Measurements from ENCODE around the gene XXYLT1.
A peak's percentile ranks its signal among the peaks of the same experiment; 100 is the strongest.

XXYLT1 gene

GRCh38 chr3:195133013-195133412 is 137.9 kb downstream of the XXYLT1 start:
- no peak overlapping the region for H3K4ac ChIP-seq (ENCODE audit: low read depth in 1 of 2, low read length in 2 of 2)
- DNase-seq = no peak

GRCh38 chr3:195131176-195131575 is 139.8 kb downstream of the XXYLT1 start:
- Histone ChIP-seq H3K14ac (ENCODE audit: low read length in 2 of 2) (no peak overlapping the region), H2BK15ac (ENCODE audit: low read depth, poor library complexity, severe bottlenecking) (no peak overlapping the region), H3K4me2 (ENCODE audit: low read length, poor library complexity, severe bottlenecking) (no peak overlapping the region), H2BK5ac (ENCODE audit: low read depth, low read length, poor library complexity, severe bottlenecking) (no peak overlapping the region), H3K23ac (ENCODE audit: low read length in 2 of 2) (no peak overlapping the region), H4K91ac (ENCODE audit: low read length) (no peak overlapping the region), H3K9ac (ENCODE audit: low read length) (no peak overlapping the region), H3K4me1 (ENCODE audit: control insufficient read depth, insufficient read depth, low read depth, low read length) (no peaks in the 10 kb centered on the region), H3K27me3 (ENCODE audit: control insufficient read depth in 1 of 2, insufficient read depth in 1 of 2, low read length in 2 of 2) (no peaks in the 10 kb centered on the region), H3K18ac (ENCODE audit: low read depth in 1 of 2, low read length in 2 of 2) (no peak overlapping the region), H4K8ac (ENCODE audit: low read length) (no peak overlapping the region), H3K4me3 (ENCODE audit: insufficient read depth in 1 of 2, low read depth in 1 of 2, low read length in 2 of 2) (no peak overlapping the region), H2BK120ac (ENCODE audit: low read depth, low read length) (no peak overlapping the region), H3K9me3 (ENCODE audit: control insufficient read depth, low read length) (no peaks in the 10 kb centered on the region), H2AK5ac (ENCODE audit: low read length, severe bottlenecking) (no peak overlapping the region), H3K27ac (ENCODE audit: low read length, poor library complexity, severe bottlenecking) (no peak overlapping the region), H3K36me3 (ENCODE audit: control insufficient read depth in 1 of 2, insufficient read depth in 2 of 2, low read depth in 1 of 2, low read length in 2 of 2) (peaks cover 0 to 7% of the 10 kb centered on the region in 2 experiments), H2BK12ac (ENCODE audit: low read length in 2 of 2) (no peak overlapping the region), H2AFZ (ENCODE audit: low read depth, low read length) (no peak overlapping the region), H3K4ac (ENCODE audit: low read depth in 1 of 2, low read length in 2 of 2) (no peak overlapping the region), H3K79me1 (replicated peaks; ENCODE audit: low read length, poor library complexity, severe bottlenecking) (peaks cover 6% of the 10 kb centered on the region)
- DNase-seq = no peak
- WGBS = over 99% methylated on average over 4 of the region's 4 CpGs

More at GRCh38 chr3:195133013-195133412, 137.9 kb downstream of the XXYLT1 start:
- 93% methylated on average over 4 of the region's 4 CpGs for WGBS
- H4K8ac ChIP-seq (ENCODE audit: low read length) = no peak overlapping the region
- H3K4me3 ChIP-seq (ENCODE audit: insufficient read depth in 1 of 2, low read depth in 1 of 2, low read length in 2 of 2) = no peak overlapping the region
- H3K14ac ChIP-seq (ENCODE audit: low read length in 2 of 2) = no peak overlapping the region
- no peak overlapping the region for H2BK15ac ChIP-seq (ENCODE audit: low read depth, poor library complexity, severe bottlenecking)
- H2BK12ac ChIP-seq (ENCODE audit: low read length in 2 of 2) = no peak overlapping the region
- H3K79me1 ChIP-seq (replicated peaks; ENCODE audit: low read length, poor library complexity, severe bottlenecking) = peaks cover 6% of the 10 kb centered on the region
- H3K4me1 ChIP-seq (ENCODE audit: control insufficient read depth, insufficient read depth, low read depth, low read length) = no peaks in the 10 kb centered on the region
- peaks cover 0 to 8% of the 10 kb centered on the region in 2 experiments for H3K36me3 ChIP-seq (ENCODE audit: control insufficient read depth in 1 of 2, insufficient read depth in 2 of 2, low read depth in 1 of 2, low read length in 2 of 2)
- H3K27me3 ChIP-seq (ENCODE audit: control insufficient read depth in 1 of 2, insufficient read depth in 1 of 2, low read length in 2 of 2) = no peaks in the 10 kb centered on the region
- no peak overlapping the region for H2AK5ac ChIP-seq (ENCODE audit: low read length, severe bottlenecking)
- no peak overlapping the region for H3K23ac ChIP-seq (ENCODE audit: low read length in 2 of 2)
- peak overlapping the region; percentile 63 for H3K9ac ChIP-seq (ENCODE audit: low read length)
- H3K18ac ChIP-seq (ENCODE audit: low read depth in 1 of 2, low read length in 2 of 2) = no peak overlapping the region
- no peak overlapping the region for H2BK120ac ChIP-seq (ENCODE audit: low read depth, low read length)
- no peak overlapping the region for H2AFZ ChIP-seq (ENCODE audit: low read depth, low read length)
- H3K27ac ChIP-seq (ENCODE audit: low read length, poor library complexity, severe bottlenecking) = no peak overlapping the region
- no peak overlapping the region for H3K4me2 ChIP-seq (ENCODE audit: low read length, poor library complexity, severe bottlenecking)
- H2BK5ac ChIP-seq (ENCODE audit: low read depth, low read length, poor library complexity, severe bottlenecking) = no peak overlapping the region
- H4K91ac ChIP-seq (ENCODE audit: low read length) = no peak overlapping the region
- H3K9me3 ChIP-seq (ENCODE audit: control insufficient read depth, low read length) = no peaks in the 10 kb centered on the region

- Histone ChIP-seq H3K4me1 (ENCODE audit: control insufficient read depth, insufficient read depth, low read depth, low read length) (no peaks in the 10 kb centered on the region), H4K91ac (ENCODE audit: low read length) (no peak overlapping the region), H3K18ac (ENCODE audit: low read depth in 1 of 2, low read length in 2 of 2) (no peak overlapping the region), H3K4me3 (ENCODE audit: insufficient read depth in 1 of 2, low read depth in 1 of 2, low read length in 2 of 2) (no peak overlapping the region), H3K4ac (ENCODE audit: low read depth in 1 of 2, low read length in 2 of 2) (no peak overlapping the region), H2BK12ac (ENCODE audit: low read length in 2 of 2) (no peak overlapping the region), H3K9ac (ENCODE audit: low read length) (no peak overlapping the region), H3K4me2 (ENCODE audit: low read length, poor library complexity, severe bottlenecking) (no peak overlapping the region), H3K14ac (ENCODE audit: low read length in 2 of 2) (no peak overlapping the region), H3K9me3 (ENCODE audit: control insufficient read depth, low read length) (no peaks in the 10 kb centered on the region), H3K36me3 (ENCODE audit: control insufficient read depth in 1 of 2, insufficient read depth in 2 of 2, low read depth in 1 of 2, low read length in 2 of 2) (no peaks in the 10 kb centered on the region), H2BK5ac (ENCODE audit: low read depth, low read length, poor library complexity, severe bottlenecking) (no peak overlapping the region), H3K27me3 (ENCODE audit: control insufficient read depth in 1 of 2, insufficient read depth in 1 of 2, low read length in 2 of 2) (no peaks in the 10 kb centered on the region), H3K79me1 (replicated peaks; ENCODE audit: low read length, poor library complexity, severe bottlenecking) (peaks cover 8% of the 10 kb centered on the region), H2BK120ac (ENCODE audit: low read depth, low read length) (no peak overlapping the region), H2BK15ac (ENCODE audit: low read depth, poor library complexity, severe bottlenecking) (no peak overlapping the region), H2AK5ac (ENCODE audit: low read length, severe bottlenecking) (no peak overlapping the region), H3K27ac (ENCODE audit: low read length, poor library complexity, severe bottlenecking) (no peak overlapping the region), H4K8ac (ENCODE audit: low read length) (no peak overlapping the region), H2AFZ (ENCODE audit: low read depth, low read length) (no peak overlapping the region), H3K23ac (ENCODE audit: low read length in 2 of 2) (no peak overlapping the region)
- WGBS = 80% methylated on average over 10 of the region's 11 CpGs
- DNase-seq = no peak
Measured at GRCh38 chr3:195129644-195130492, 141.1 kb downstream of the XXYLT1 start.

- H2BK120ac ChIP-seq (ENCODE audit: low read depth, low read length) = no peak overlapping the region
- H2BK12ac ChIP-seq (ENCODE audit: low read length in 2 of 2) = no peak overlapping the region
- no peaks in the 10 kb centered on the region for H3K36me3 ChIP-seq (ENCODE audit: control insufficient read depth in 1 of 2, insufficient read depth in 2 of 2, low read depth in 1 of 2, low read length in 2 of 2)
- no peak overlapping the region for H4K8ac ChIP-seq (ENCODE audit: low read length)
- H3K4me2 ChIP-seq (ENCODE audit: low read length, poor library complexity, severe bottlenecking) = no peak overlapping the region
- H2AK5ac ChIP-seq (ENCODE audit: low read length, severe bottlenecking) = no peak overlapping the region
- H3K4ac ChIP-seq (ENCODE audit: low read depth in 1 of 2, low read length in 2 of 2) = no peak overlapping the region
- no peak overlapping the region for H3K9ac ChIP-seq (ENCODE audit: low read length)
- no peak overlapping the region for H4K91ac ChIP-seq (ENCODE audit: low read length)
- no peak overlapping the region for H2AFZ ChIP-seq (ENCODE audit: low read depth, low read length)
- no peak overlapping the region for H3K14ac ChIP-seq (ENCODE audit: low read length in 2 of 2)
- H3K4me3 ChIP-seq (ENCODE audit: insufficient read depth in 1 of 2, low read depth in 1 of 2, low read length in 2 of 2) = no peak overlapping the region
- WGBS = 97% methylated on average over 10 of the region's 12 CpGs
- H3K79me1 ChIP-seq (replicated peaks; ENCODE audit: low read length, poor library complexity, severe bottlenecking) = peaks cover 8% of the 10 kb centered on the region
- no peak overlapping the region for H3K27ac ChIP-seq (ENCODE audit: low read length, poor library complexity, severe bottlenecking)
- no peaks in the 10 kb centered on the region for H3K9me3 ChIP-seq (ENCODE audit: control insufficient read depth, low read length)
- no peak for DNase-seq
- no peak overlapping the region for H3K23ac ChIP-seq (ENCODE audit: low read length in 2 of 2)
- H2BK15ac ChIP-seq (ENCODE audit: low read depth, poor library complexity, severe bottlenecking) = no peak overlapping the region
- H2BK5ac ChIP-seq (ENCODE audit: low read depth, low read length, poor library complexity, severe bottlenecking) = no peak overlapping the region
- H3K18ac ChIP-seq (ENCODE audit: low read depth in 1 of 2, low read length in 2 of 2) = no peak overlapping the region
- H3K27me3 ChIP-seq (ENCODE audit: control insufficient read depth in 1 of 2, insufficient read depth in 1 of 2, low read length in 2 of 2) = no peaks in the 10 kb centered on the region
- no peaks in the 10 kb centered on the region for H3K4me1 ChIP-seq (ENCODE audit: control insufficient read depth, insufficient read depth, low read depth, low read length)
Measured at GRCh38 chr3:195129072-195129643, 141.8 kb downstream of the XXYLT1 start.
